ENCODE data around the gene PPP1R13B. TPM values are rescaled to one million over a fixed set of nuclear protein-coding genes. Genes with fewer than 3 reads are reported as not detected.
A peak's percentile ranks its signal among the peaks of the same experiment; 100 is the strongest.

PPP1R13B gene
- total and polyA plus RNA-seq, 12 donors, result 9.6 to 42.4 (median 22.6) TPM

DNA sequence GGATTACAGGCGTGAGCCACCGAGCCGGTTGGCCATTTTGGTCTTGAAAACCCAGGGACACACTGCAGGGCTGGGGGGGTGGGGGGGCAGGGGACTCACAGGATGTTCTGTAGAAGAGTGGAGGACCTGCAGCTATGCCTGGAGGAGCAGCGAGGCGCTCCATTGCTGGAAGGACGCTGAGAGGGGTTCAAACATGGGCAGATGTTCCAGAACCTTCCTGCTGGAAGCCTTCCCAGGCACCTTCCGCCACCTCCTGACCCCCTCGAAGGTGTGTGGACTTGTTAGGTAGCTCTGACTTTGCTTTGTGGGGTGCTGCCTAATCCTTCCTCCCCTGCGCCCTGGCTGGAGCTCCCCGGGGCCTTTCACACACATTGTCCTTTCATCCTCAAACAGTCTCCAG is 19.6 kb upstream of the PPP1R13B start:
- Histone ChIP-seq H3K9me3 (replicated peaks in 1 of 3) (no peaks in the 10 kb centered on the region), H3K36me3 (replicated peaks in 1 of 2) (no peaks in the 10 kb centered on the region), H3K27me3 (no peaks in the 10 kb centered on the region), H3K4me3 (no peak overlapping the region), H3K4me1 (replicated peaks in 1 of 2) (peaks cover 5 to 9% of the 10 kb centered on the region in 2 donors), H3K27ac (peak overlapping the region in 2 of 5 donors; percentile 63 to 76)
- DNase-seq, result no peak
- TF ChIP-seq, protein P1, sequence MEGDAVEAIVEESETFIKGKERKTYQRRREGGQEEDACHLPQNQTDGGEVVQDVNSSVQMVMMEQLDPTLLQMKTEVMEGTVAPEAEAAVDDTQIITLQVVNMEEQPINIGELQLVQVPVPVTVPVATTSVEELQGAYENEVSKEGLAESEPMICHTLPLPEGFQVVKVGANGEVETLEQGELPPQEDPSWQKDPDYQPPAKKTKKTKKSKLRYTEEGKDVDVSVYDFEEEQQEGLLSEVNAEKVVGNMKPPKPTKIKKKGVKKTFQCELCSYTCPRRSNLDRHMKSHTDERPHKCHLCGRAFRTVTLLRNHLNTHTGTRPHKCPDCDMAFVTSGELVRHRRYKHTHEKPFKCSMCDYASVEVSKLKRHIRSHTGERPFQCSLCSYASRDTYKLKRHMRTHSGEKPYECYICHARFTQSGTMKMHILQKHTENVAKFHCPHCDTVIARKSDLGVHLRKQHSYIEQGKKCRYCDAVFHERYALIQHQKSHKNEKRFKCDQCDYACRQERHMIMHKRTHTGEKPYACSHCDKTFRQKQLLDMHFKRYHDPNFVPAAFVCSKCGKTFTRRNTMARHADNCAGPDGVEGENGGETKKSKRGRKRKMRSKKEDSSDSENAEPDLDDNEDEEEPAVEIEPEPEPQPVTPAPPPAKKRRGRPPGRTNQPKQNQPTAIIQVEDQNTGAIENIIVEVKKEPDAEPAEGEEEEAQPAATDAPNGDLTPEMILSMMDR (IDR thresholded peaks at IDR 0.05), result no peak
- TF ChIP-seq POLR2A (IDR thresholded peaks at IDR 0.05), result no peak
- intact Hi-C loops (cut with DNase I), result no loop called here
- 77 to 87% (median 85%) methylated on average over 5 to 10 of the region's 10 CpGs for WGBS, 4 donors

DNA sequence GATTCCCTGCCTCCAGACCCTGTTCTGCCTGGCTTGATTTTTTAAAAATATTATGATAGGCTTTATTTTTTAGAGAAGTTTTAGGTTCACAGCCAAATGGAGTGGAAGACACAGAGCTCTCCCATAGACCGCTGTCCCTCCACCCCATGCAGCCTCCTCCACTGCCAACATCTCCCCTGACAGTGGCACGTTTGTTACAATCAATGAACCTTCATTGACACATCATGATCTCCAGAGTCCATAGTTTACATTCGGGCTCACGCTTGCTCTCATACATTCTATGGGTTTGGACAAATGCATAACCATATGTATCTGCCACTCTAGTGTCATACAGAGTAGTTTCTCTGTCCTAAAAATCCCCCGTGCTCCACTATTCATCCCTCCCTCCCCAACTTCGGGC is 15.9 kb upstream of the PPP1R13B start:
- intact Hi-C loops (cut with DNase I), result no loop called here

DNA sequence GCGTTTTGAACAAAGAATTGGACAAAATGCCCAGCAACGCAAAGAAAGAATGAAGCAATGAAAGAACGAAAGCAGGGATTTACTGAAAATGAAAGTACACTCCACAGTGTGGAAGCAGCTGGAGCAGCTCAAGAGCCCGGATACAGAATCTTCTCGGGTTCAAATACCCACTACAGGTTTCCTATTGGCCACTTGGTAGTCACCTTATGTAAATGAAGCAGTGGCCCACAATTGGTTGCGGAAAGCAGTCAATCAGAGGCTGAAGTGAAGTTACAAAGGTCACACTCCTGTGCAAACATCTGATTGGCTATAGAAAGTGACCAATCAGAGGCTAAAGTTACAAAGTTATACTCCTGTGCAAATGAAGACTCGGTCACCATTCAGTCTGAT is 15.0 kb upstream of the PPP1R13B start:
- TF ChIP-seq, protein P1 (IDR thresholded peaks at IDR 0.05), result no peak
- no peak for TF ChIP-seq POLR2A (IDR thresholded peaks at IDR 0.05)
- H3K27ac ChIP-seq, result no peak overlapping the region
- no peaks in the 10 kb centered on the region for H3K27me3 ChIP-seq
- DNase-seq, result no peak
- intact Hi-C loops (cut with DNase I), result no loop called here
- H3K4me1 ChIP-seq (replicated peaks in 1 of 2), result peaks cover 4 to 10% of the 10 kb centered on the region in 2 donors
- no peaks in the 10 kb centered on the region for H3K9me3 ChIP-seq (replicated peaks in 1 of 3)
- no peaks in the 10 kb centered on the region for H3K36me3 ChIP-seq (replicated peaks in 1 of 2)
- H3K4me3 ChIP-seq, result no peak overlapping the region
- 76 to 88% (median 81%) methylated on average over 7 of the region's 7 CpGs for WGBS, 4 donors

More for the DNA sequence above, 15.9 kb upstream of the PPP1R13B start:
- DNase-seq, result no peak
- H3K4me3 ChIP-seq, result no peak overlapping the region
- 83 to 87% (median 85%) methylated on average over 6 of the region's 6 CpGs for WGBS, 4 donors
- no peaks in the 10 kb centered on the region for H3K9me3 ChIP-seq (replicated peaks in 1 of 3)
- TF ChIP-seq, protein P1 (IDR thresholded peaks at IDR 0.05), result no peak
- TF ChIP-seq POLR2A (IDR thresholded peaks at IDR 0.05), result no peak
- no peaks in the 10 kb centered on the region for H3K36me3 ChIP-seq (replicated peaks in 1 of 2)
- H3K27me3 ChIP-seq, result no peaks in the 10 kb centered on the region
- no peak overlapping the region for H3K27ac ChIP-seq
- peaks cover 5 to 16% of the 10 kb centered on the region in 2 donors for H3K4me1 ChIP-seq (replicated peaks in 1 of 2)

- peak in 6 of 7 donors; percentile 72 to 88 (median 81) for DNase-seq
- H3K27me3 ChIP-seq, result no peaks in the 10 kb centered on the region
- no peak overlapping the region for H3K4me3 ChIP-seq
- peak in 1 of 2 donors; percentile 12 for TF ChIP-seq POLR2A (IDR thresholded peaks at IDR 0.05)
- TF ChIP-seq, protein P1 (IDR thresholded peaks at IDR 0.05), result no peak
- H3K27ac ChIP-seq, result peak overlapping the region in 3 of 5 donors; percentile 5 to 72 (median 47)
- H3K4me1 ChIP-seq (replicated peaks in 1 of 2), result peaks cover 0 to 7% of the 10 kb centered on the region in 2 donors
- intact Hi-C loops (cut with DNase I), result no loop called here
- 68 to 76% (median 71%) methylated on average over 11 to 14 of the region's 14 CpGs for WGBS, 4 donors
- no peaks in the 10 kb centered on the region for H3K9me3 ChIP-seq (replicated peaks in 1 of 3)
- H3K36me3 ChIP-seq (replicated peaks in 1 of 2), result no peaks in the 10 kb centered on the region
Measured at GRCh38 chr14:103861413-103862392, 14.3 kb upstream of the PPP1R13B start.

All from adrenal gland (tissue), 12 donors.